ENCODE results near the gene SLC23A1. TPM values are rescaled to one million over a fixed set of nuclear protein-coding genes. Genes with fewer than 3 reads are reported as not detected.

SLC23A1 gene
- not detected in 3 replicates for total RNA-seq
- long read RNA-seq: 0 reads

DNA sequence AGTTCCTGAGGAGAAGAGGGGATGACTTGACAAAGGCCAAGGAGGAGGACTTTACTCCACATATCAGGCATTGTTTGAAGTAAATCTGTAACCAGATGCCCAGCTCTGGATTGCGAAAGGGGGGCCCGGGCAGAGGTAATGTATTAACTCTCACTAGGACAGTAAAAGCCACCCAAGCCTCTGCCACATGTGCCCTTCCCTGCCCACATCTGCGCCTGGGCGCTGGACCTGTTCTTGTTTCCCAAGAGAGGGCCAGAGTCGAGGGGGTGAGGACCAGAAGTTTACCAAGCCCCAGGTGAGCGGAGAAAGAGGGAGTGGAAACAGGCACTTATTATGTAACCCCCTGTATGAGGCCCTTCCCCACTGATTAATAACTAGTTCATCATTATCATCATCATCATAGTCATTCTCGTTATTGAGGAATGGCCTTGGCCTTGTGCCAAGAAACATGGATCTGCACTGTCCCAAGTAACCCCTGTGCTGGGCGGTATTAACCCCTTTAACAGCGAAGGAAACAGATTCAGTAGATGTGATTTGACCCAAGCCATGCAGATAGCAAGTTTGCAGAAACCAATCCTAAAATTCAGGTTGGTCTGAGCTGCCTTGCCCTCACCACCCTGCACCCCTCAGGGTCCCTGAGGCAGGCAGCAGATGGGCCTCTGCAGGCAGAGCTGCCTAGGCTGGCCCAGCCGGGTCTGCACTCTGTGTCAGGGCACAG, at the start of gene SLC23A1:
TSS of gene SLC23A1 (minus strand) at position 23 of the 718 bp plus-strand sequence. CDS start 44 bp downstream, outside the sequence.
- Mint-ChIP-seq H3K4me3 (ENCODE audit: unreplicated experiment) (no peak within 1 kb of the TSS), H3K9me3 (ENCODE audit: low read depth) (no peaks in the 10 kb centered on the region), H3K4me1 (ENCODE audit: low read depth) (peaks cover 5% of the 10 kb centered on the region), H3K36me3 (ENCODE audit: low read depth) (no peaks in the 10 kb centered on the region), H3K27ac (ENCODE audit: unreplicated experiment) (no peak within 1 kb of the TSS), H3K27me3 (ENCODE audit: low read depth) (no peaks in the 10 kb centered on the region)
- TF ChIP-seq CTCF (IDR thresholded peaks at IDR 0.05): no peak
- DNase-seq (ENCODE audit: low spot score): peak; percentile 28

GRCh38 chr5:139431706-139432105, 48.6 kb upstream of the SLC23A1 start:
- no peak overlapping the region for H3K4me3 Mint-ChIP-seq (ENCODE audit: unreplicated experiment)
- peaks cover 11% of the 10 kb centered on the region for H3K36me3 Mint-ChIP-seq (ENCODE audit: low read depth)

GRCh38 chr5:139430015-139430414, 46.9 kb upstream of the SLC23A1 start:
- no peak overlapping the region for H3K4me3 Mint-ChIP-seq (ENCODE audit: unreplicated experiment)
- H3K36me3 Mint-ChIP-seq (ENCODE audit: low read depth): peaks cover 15% of the 10 kb centered on the region
- no peak overlapping the region for H3K27ac Mint-ChIP-seq (ENCODE audit: unreplicated experiment)
- peaks cover 14% of the 10 kb centered on the region for H3K4me1 Mint-ChIP-seq (ENCODE audit: low read depth)
- no peaks in the 10 kb centered on the region for H3K9me3 Mint-ChIP-seq (ENCODE audit: low read depth)
- no peak for TF ChIP-seq CTCF (IDR thresholded peaks at IDR 0.05)
- H3K27me3 Mint-ChIP-seq (ENCODE audit: low read depth): no peaks in the 10 kb centered on the region
- DNase-seq (ENCODE audit: low spot score): no peak

More at GRCh38 chr5:139431706-139432105, 48.6 kb upstream of the SLC23A1 start:
- no peak for DNase-seq (ENCODE audit: low spot score)
- Mint-ChIP-seq H3K27me3 (ENCODE audit: low read depth) (no peaks in the 10 kb centered on the region), H3K4me1 (ENCODE audit: low read depth) (peaks cover 8% of the 10 kb centered on the region), H3K27ac (ENCODE audit: unreplicated experiment) (no peak overlapping the region), H3K9me3 (ENCODE audit: low read depth) (no peaks in the 10 kb centered on the region)
- no peak for TF ChIP-seq CTCF (IDR thresholded peaks at IDR 0.05)

- no peak for TF ChIP-seq CTCF (IDR thresholded peaks at IDR 0.05)
- DNase-seq (ENCODE audit: low spot score): no peak
- Mint-ChIP-seq H3K27me3 (ENCODE audit: low read depth) (no peaks in the 10 kb centered on the region), H3K27ac (ENCODE audit: unreplicated experiment) (no peak overlapping the region), H3K9me3 (ENCODE audit: low read depth) (no peaks in the 10 kb centered on the region), H3K4me1 (ENCODE audit: low read depth) (peaks cover 19% of the 10 kb centered on the region), H3K4me3 (ENCODE audit: unreplicated experiment) (no peak overlapping the region), H3K36me3 (ENCODE audit: low read depth) (peaks cover 19% of the 10 kb centered on the region)
These were observed 43.2 kb upstream of the SLC23A1 start for GRCh38 chr5:139426203-139426885.

DNA sequence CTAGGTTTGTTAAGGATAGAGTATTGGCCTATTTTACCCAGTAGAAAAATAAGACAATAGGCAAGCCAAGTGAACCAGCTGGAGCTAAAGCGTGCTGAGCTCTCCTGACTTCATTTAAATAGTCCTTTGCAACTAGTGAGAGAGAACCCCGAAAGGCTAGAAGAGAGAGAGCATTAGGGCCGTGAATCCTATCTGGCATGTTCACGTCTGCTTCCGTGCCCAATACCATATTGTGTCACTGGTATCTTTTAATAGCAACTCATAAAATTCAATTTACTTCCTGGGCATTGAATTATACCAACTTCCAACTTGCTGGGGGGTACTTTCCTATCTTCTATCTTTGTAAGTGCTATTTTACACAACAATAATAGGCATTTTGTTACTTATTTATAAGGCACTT, 42.4 kb upstream of the SLC23A1 start:
- Mint-ChIP-seq H3K27me3 (ENCODE audit: low read depth) (no peaks in the 10 kb centered on the region), H3K27ac (ENCODE audit: unreplicated experiment) (no peak overlapping the region), H3K4me1 (ENCODE audit: low read depth) (peaks cover 19% of the 10 kb centered on the region), H3K4me3 (ENCODE audit: unreplicated experiment) (no peak overlapping the region), H3K9me3 (ENCODE audit: low read depth) (no peaks in the 10 kb centered on the region), H3K36me3 (ENCODE audit: low read depth) (peaks cover 22% of the 10 kb centered on the region)
- TF ChIP-seq CTCF (IDR thresholded peaks at IDR 0.05): no peak
- no peak for DNase-seq (ENCODE audit: low spot score)

Measured in chondrocyte (in vitro differentiated cells).